Stimulated activated CD8-positive, alpha-beta memory T cell treated with anti-CD3 and anti-CD28 coated beads, Interleukin-2, amount 100 ng/mL, for 48 hours (primary cell): ENCODE data around the gene R3HCC1L.

ENCODE experiments used
- DNase-seq, 2 donors: peaks; one replicate each; pipeline ENCODE4 v3.0.0-alpha.2; 2020; ENCODE audit warnings: low read depth in 2 of 2

Gene R3HCC1L

GRCh38 chr10:98276311-98276710 lies 141.9 kb downstream of the R3HCC1L start:
- no peak for DNase-seq

GRCh38 chr10:98285416-98285815 lies 151.0 kb downstream of the R3HCC1L start:
- DNase-seq = no peak

- no peak for DNase-seq
Observed at GRCh38 chr10:98286419-98286818, 152.0 kb downstream of the R3HCC1L start.

- DNase-seq = no peak
Observed at GRCh38 chr10:98287321-98287720, 152.9 kb downstream of the R3HCC1L start.

GRCh38 chr10:98289802-98290209 lies 155.3 kb downstream of the R3HCC1L start:
- DNase-seq = no peak

- DNase-seq = no peak
Observed at GRCh38 chr10:98292971-98293370, 158.5 kb downstream of the R3HCC1L start.

GRCh38 chr10:98293550-98294269 lies 159.3 kb downstream of the R3HCC1L start:
- DNase-seq = no peak

GRCh38 chr10:98294270-98294627 lies 159.8 kb downstream of the R3HCC1L start:
- no peak for DNase-seq
